Measurements from ENCODE around the gene TIMM50. TPM values are rescaled to one million over a fixed set of nuclear protein-coding genes. Genes with fewer than 3 reads are reported as not detected.
A peak's percentile ranks its signal among the peaks of the same experiment; 100 is the strongest.

The TIMM50 gene
- total RNA-seq, 3 donors from 2014 or later (not counting 1 experiment from before 2014, with no cell fraction given) = 50.1 to 67.2 (median 60.8) TPM

DNA sequence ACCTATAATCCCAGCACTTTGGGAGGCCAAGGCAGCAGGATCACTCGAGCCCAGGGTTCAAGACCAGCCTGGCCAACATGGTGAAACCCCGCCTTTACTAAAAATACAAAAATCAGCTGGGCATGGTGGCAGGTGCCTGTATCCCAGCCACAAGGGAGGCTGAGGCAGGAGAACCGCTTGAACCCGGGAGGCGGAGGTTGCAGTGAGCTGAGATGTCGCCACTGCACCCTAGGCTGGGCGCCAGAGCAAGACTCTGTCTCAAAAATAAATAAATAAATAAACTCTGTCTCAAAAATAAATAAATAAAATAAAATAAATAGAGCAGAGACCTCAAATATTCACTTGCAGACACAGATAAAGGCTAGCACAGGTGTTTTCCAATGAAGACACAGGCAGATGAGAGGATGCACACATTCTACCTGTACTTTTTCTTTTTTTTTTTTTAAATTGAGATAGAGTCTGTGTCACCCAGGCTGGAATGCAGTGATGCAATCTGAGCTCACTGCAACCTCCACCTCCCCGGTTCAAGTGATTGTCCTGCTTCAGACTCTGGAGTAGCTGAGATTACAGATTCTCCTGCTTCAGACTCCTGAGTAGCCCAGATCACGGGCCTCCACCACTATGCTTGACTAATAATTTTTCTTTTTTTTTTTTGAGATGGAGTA is 42.2 kb upstream of the TIMM50 start:
- Mint-ChIP-seq H3K27ac (no peak overlapping the region), H3K27me3 (ENCODE audit: low read depth in 2 of 2) (peaks cover 0 to 3% of the 10 kb centered on the region in 2 donors), H3K4me1 (peaks cover 22 to 30% of the 10 kb centered on the region in 2 donors), H3K9me3 (no peaks in the 10 kb centered on the region), H3K4me3 (no peak overlapping the region), H3K36me3 (peaks cover 8% of the 10 kb centered on the region)
- no peak overlapping the region for H3K27ac ChIP-seq (ENCODE audit: low read length)
- DNase-seq = no peak
- no peaks in the 10 kb centered on the region for H3K27me3 ChIP-seq (ENCODE audit: control insufficient read depth, insufficient read depth, low read length)
- TF ChIP-seq CTCF (IDR thresholded peaks at IDR 0.05) = no peak
- 96% methylated on average over 8 of the region's 9 CpGs for WGBS (ENCODE audit: insufficient coverage)
- intact Hi-C loops (cut with micrococcal nuclease) = no loop called here
- H3K9me3 ChIP-seq (ENCODE audit: control insufficient read depth, insufficient read depth, low read length) = no peaks in the 10 kb centered on the region
- peaks cover 26% of the 10 kb centered on the region for H3K4me1 ChIP-seq (ENCODE audit: control insufficient read depth, insufficient read depth, low read length)
- H3K4me3 ChIP-seq (ENCODE audit: low read length) = no peak overlapping the region
- ATAC-seq = no peak
- peaks cover 12% of the 10 kb centered on the region for H3K36me3 ChIP-seq (ENCODE audit: control insufficient read depth, insufficient read depth, low read length)

- Mint-ChIP-seq H3K36me3 (no peaks in the 10 kb centered on the region), H3K9me3 (no peaks in the 10 kb centered on the region), H3K4me3 (peak overlapping the region; percentile 98), H3K27ac (peak overlapping the region; percentile 97 to 100), H3K27me3 (ENCODE audit: low read depth in 2 of 2) (peaks cover 0 to 3% of the 10 kb centered on the region in 2 donors), H3K4me1 (peaks cover 38 to 48% of the 10 kb centered on the region in 2 donors)
- Histone ChIP-seq H3K27me3 (ENCODE audit: control insufficient read depth, insufficient read depth, low read length) (no peaks in the 10 kb centered on the region), H3K4me1 (ENCODE audit: control insufficient read depth, insufficient read depth, low read length) (peaks cover 48% of the 10 kb centered on the region), H3K36me3 (ENCODE audit: control insufficient read depth, insufficient read depth, low read length) (no peaks in the 10 kb centered on the region), H3K27ac (ENCODE audit: low read length) (peak overlapping the region; percentile 99), H3K9me3 (ENCODE audit: control insufficient read depth, insufficient read depth, low read length) (no peaks in the 10 kb centered on the region), H3K4me3 (ENCODE audit: low read length) (peak overlapping the region; percentile 99)
- WGBS (ENCODE audit: insufficient coverage) = 7% methylated on average over 15 of the region's 17 CpGs
- TF ChIP-seq CTCF (IDR thresholded peaks at IDR 0.05) = no peak
- DNase-seq (no peak), ATAC-seq (no peak)
- intact Hi-C loops (cut with micrococcal nuclease) = loop anchor here (1.0 to 2.0 kb wide), 5 partner anchors 8 to 54 kb away; partner anchors contain the start of genes MED29, PAF1, PLEKHG2 and TIMM50
Measured at GRCh38 chr19:39444598-39445195, 35.9 kb upstream of the TIMM50 start.

DNA sequence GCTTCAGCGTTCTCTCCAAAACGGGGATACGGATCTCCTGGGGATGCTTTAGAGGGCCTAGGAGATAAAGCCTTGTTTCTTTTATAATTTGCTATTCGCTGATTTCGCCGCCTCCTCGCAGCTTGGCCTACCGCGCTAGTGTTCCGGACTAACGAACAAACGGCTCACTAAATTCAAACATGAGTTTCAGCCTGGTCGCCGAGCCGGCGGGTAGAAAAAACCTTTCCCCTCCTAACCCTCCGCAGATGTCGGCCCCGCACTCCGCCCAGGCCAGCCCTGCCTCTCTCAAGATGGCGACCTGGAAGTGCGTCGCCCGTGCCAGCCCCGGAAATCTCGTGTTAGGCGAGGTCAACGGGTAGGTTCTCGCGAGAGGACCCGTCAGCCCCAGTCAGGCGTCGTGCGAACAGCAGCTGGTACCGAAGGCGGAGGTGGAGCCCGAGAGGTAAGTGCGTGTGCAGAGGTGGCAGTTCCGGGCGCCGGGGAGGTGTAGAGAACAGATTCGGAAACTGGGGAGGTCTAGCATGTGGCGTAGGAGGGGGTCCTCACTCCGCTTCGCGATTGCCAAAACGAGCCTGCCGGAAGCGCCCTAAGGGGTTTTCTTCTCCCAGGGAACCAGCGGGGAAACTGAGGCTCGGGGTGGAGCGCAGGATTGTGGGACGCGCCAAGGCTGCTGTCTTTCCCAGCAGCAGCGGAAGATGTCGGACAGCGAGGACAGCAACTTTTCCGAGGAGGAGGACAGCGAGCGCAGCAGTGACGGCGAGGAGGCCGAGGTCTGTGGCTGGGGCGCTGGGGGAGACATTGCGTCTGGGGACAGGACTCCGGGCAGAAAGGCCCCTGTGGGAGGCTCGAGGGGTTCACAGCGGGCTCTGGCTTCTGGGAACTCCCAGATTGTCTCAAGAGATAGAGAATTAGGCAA is 35.2 kb upstream of the TIMM50 start, which contains the start of gene SUPT5H:
TSS of gene SUPT5H (plus strand) at position 387 of the 916 bp plus-strand sequence. CDS start at position 696, 309 bp downstream.
- Mint-ChIP-seq H3K9me3 (no peaks in the 10 kb centered on the region), H3K4me1 (peaks cover 41 to 54% of the 10 kb centered on the region in 2 donors), H3K27ac (peak within 1 kb of the TSS; percentile 97 to 100), H3K36me3 (no peaks in the 10 kb centered on the region), H3K4me3 (peak within 1 kb of the TSS; percentile 98), H3K27me3 (ENCODE audit: low read depth in 2 of 2) (no peaks in the 10 kb centered on the region)
- peak; percentile 93 to 98 (median 95) for ATAC-seq
- Histone ChIP-seq H3K4me1 (ENCODE audit: control insufficient read depth, insufficient read depth, low read length) (peaks cover 56% of the 10 kb centered on the region), H3K27me3 (ENCODE audit: control insufficient read depth, insufficient read depth, low read length) (no peaks in the 10 kb centered on the region), H3K4me3 (ENCODE audit: low read length) (peak within 1 kb of the TSS; percentile 99), H3K27ac (ENCODE audit: low read length) (peak within 1 kb of the TSS; percentile 99), H3K36me3 (ENCODE audit: control insufficient read depth, insufficient read depth, low read length) (no peaks in the 10 kb centered on the region), H3K9me3 (ENCODE audit: control insufficient read depth, insufficient read depth, low read length) (no peaks in the 10 kb centered on the region)
- peak; percentile 96 to 100 for DNase-seq
- no peak for TF ChIP-seq CTCF (IDR thresholded peaks at IDR 0.05)
- WGBS (ENCODE audit: insufficient coverage) = under 1% methylated on average over 68 of the region's 68 CpGs
- intact Hi-C loops (cut with micrococcal nuclease) = loop anchor here (1.0 to 2.0 kb wide), 5 partner anchors 9 to 55 kb away; partner anchors contain the start of genes MED29, PAF1, PLEKHG2 and TIMM50

Data from natural killer cell (primary cell).